K562 (cell line): Measurements from ENCODE around the gene RPTOR. TPM values are rescaled to one million over a fixed set of nuclear protein-coding genes. Genes with fewer than 3 reads are reported as not detected.

Experiments used
- ARNT ChIP-seq, 2 experiments: fragments of 450-650 bp; IDR thresholded peaks; 2 replicates each; pipeline ENCODE4 v1.6.1; 2016; ENCODE audit warnings: mild to moderate bottlenecking in 1 of 2
- CBX5 ChIP-seq: IDR thresholded peaks from 2 replicates; pipeline ENCODE4 v1.6.1; 2014; ENCODE audit warnings: low read depth, borderline replicate concordance
- CREB1 ChIP-seq, 2 experiments: sonication (generic) in 1 of 2; formaldehyde crosslinking in 1 of 2; IDR thresholded peaks; 2 replicates each; pipeline versions ENCODE4 v1.6.1 to v1.8.0; 2012 to 2022; ENCODE audit warnings: inconsistent platforms in 1 of 2, mild to moderate bottlenecking in 1 of 2, missing genetic modification reagents in 1 of 2, moderate library complexity in 1 of 2
- DIDO1 ChIP-seq: fragments of 450-650 bp; IDR thresholded peaks from 2 replicates; pipeline ENCODE4 v1.6.1; 2016; ENCODE audit warnings: low read depth, missing biosample characterization, missing genetic modification characterization
- FUS ChIP-seq: fragments of 200-400 bp; formaldehyde crosslinking; optimal IDR thresholded peaks from 2 replicates; pipeline ENCODE3; 2017; ENCODE audit warnings: low read depth, low read length
- HES1 ChIP-seq: fragments of 450-650 bp; IDR thresholded peaks from 2 replicates; pipeline ENCODE4 v1.6.1; 2016; ENCODE audit warnings: low read depth, mild to moderate bottlenecking, moderate library complexity
- HNRNPK ChIP-seq: fragments of 200-400 bp; formaldehyde crosslinking; IDR thresholded peaks from one replicate; pipeline ENCODE4 v1.6.1; 2018; ENCODE audit warnings: mild to moderate bottlenecking, low read depth, low read length; ENCODE audit not compliant: poor library complexity, severe bottlenecking
- MITF ChIP-seq: IDR thresholded peaks from 2 replicates; pipeline ENCODE4 v1.6.1; 2014; ENCODE audit warnings: antibody characterized with exemption
- MTA3 ChIP-seq: fragments of 450-650 bp; formaldehyde crosslinking; IDR thresholded peaks from 2 replicates; pipeline ENCODE4 v1.6.1; 2017; ENCODE audit warnings: mild to moderate bottlenecking, borderline replicate concordance
- NR1H2 ChIP-seq: sonication (generic); formaldehyde crosslinking; IDR thresholded peaks from 2 replicates; pipeline ENCODE4 v1.4.0; 2020; ENCODE audit warnings: mild to moderate bottlenecking, missing genetic modification reagents
- SUPT5H ChIP-seq: fragments of 450-650 bp; IDR thresholded peaks from 2 replicates; pipeline ENCODE4 v1.6.1; 2016
- TOE1 ChIP-seq, 2 experiments: fragments of 450-650 bp in 1 of 2; sonication (generic) in 1 of 2; formaldehyde crosslinking in 1 of 2; IDR thresholded peaks; 2 replicates each; pipeline versions ENCODE4 v1.7.1 to v1.8.0; 2016 to 2022; ENCODE audit warnings: borderline replicate concordance in 2 of 2, mild to moderate bottlenecking in 2 of 2, antibody characterized with exemption in 1 of 2, inconsistent platforms in 1 of 2, low read depth in 1 of 2, missing genetic modification reagents in 1 of 2, moderate library complexity in 1 of 2
- ZZZ3 ChIP-seq: fragments of 450-650 bp; IDR thresholded peaks from 2 replicates; pipeline ENCODE4 v1.6.1; 2016; ENCODE audit warnings: antibody characterized with exemption, mild to moderate bottlenecking, moderate library complexity
- polyA plus RNA-seq, 8 experiments: library from polyadenylated mRNA; depleted of rRNA in 4 of 8; stranded (reverse) in 5 of 8; unstranded in 3 of 8; fragments of >200 nt; fragmentation: Nextera tagmentation in 2 of 8; fragmentation: Illumina TruSeq in 1 of 8; extraction: Ambion mirVana in 2 of 8; extraction: Trizol in 1 of 8; gene quantifications; 2 replicates each; pipeline versions ENCODE4 v1.2.1 to v1.2.3, GENCODE V29; 2011 to 2014; ENCODE audit warnings: inconsistent platforms in 1 of 8, missing spikeins in 1 of 8
- total RNA-seq, 7 experiments: library from RNA; depleted of rRNA in 6 of 7; stranded (reverse); fragments of >200 nt in 6 of 7; fragmentation: Illumina TruSeq in 2 of 7; extraction: Trizol in 2 of 7; gene quantifications; 2 replicates each; pipeline versions ENCODE4 v1.2.1 to v1.2.3, GENCODE V29; 2011 to 2021; ENCODE audit warnings: low replicate concordance in 1 of 7
- TF ChIP-seq, protein P1 (sequence below): sonication (generic); formaldehyde crosslinking; IDR thresholded peaks from 2 replicates; pipeline ENCODE4 v1.8.1; 2023; ENCODE audit warnings: mild to moderate bottlenecking, missing genetic modification reagents
- TF ChIP-seq, protein P2 (sequence below): fragments of 450-650 bp; IDR thresholded peaks from 2 replicates; pipeline ENCODE4 v1.6.1; 2016; ENCODE audit warnings: borderline replicate concordance
- TF ChIP-seq, protein P3 (sequence below): IDR thresholded peaks from 2 replicates; pipeline ENCODE4 v1.6.1; 2016; ENCODE audit warnings: missing genetic modification characterization, missing compliant biosample characterization
- TF ChIP-seq, protein P4 (sequence below), 2 experiments: fragments of 450-650 bp in 1 of 2; sonication (generic) in 1 of 2; formaldehyde crosslinking; conservative IDR thresholded peaks; 2 replicates each; pipeline versions ENCODE4 v1.4.0 to v1.8.1; 2020 to 2022; ENCODE audit warnings: mild to moderate bottlenecking in 1 of 2, missing genetic modification reagents in 1 of 2

The RPTOR gene
- total and polyA plus RNA-seq, 9 of the 15 experiments (the other 6 are each of a cell fraction or from before 2014, with no cell fraction given) = 0.24 to 54.1 (median 10.2) TPM

DNA sequence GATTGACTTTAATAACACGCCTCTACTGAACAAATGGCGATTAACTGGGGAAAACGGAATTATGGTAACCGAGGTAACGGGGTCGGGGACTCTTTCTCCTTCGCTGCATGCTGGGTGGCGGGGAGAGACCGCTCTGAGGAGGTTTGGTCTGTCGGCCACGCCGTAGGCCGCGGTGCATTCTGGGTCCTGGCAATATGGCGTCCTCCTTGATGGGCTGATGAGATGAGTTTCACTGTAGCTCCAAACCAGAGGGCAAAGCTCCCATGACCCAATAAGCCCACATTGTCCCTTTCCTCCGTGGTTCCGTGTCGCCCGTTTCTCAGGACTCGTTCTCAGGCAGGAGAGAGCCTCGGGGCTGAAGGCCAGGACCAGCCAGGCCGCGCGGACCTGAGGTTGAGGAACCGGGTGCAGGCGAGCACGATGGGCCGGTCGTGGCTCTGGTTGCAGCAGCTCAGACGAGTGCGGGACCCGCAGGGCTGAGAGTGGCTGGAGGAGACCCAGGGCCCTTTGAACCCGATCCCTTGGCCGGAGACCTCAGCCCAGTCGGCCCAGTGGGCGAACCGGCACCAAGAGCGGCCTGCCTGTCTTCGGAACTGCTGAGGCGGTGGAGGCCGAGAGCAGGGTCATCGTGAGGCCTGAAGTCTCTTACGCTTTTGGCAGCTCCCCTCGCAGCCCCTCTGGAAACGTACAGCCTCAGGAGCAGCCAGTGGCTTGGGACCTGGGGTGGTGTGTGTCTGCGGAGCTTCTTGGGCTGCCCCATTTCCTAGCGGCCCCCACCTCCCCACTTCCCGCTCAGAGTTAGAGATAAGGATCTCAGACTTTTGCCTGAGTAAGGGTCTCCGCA lies at the start of gene RPTOR (continued):
- peak; percentile 12; the same call in 1 of the 2 replicates for TF ChIP-seq CREB1 (IDR thresholded peaks at IDR 0.05)
- TF ChIP-seq CREB1 (CRISPR knock-in tag; IDR thresholded peaks at IDR 0.05) = peak; percentile 49; the same call in 1 of the 2 replicates
- no peak for TF ChIP-seq CBX5
- no peak; the same call in 1 of the 2 replicates for TF ChIP-seq NR1H2
- peak in 1 of 2 experiments; percentile 32; a peak in 1 of 4 replicates for TF ChIP-seq ARNT (IDR thresholded peaks at IDR 0.05)
- no peak for TF ChIP-seq HES1
- no peak for TF ChIP-seq HNRNPK
- peak; percentile 83 for TF ChIP-seq TOE1 (IDR thresholded peaks at IDR 0.05; ENCODE audit: borderline replicate concordance)
- TF ChIP-seq TOE1 (CRISPR knock-in tag; IDR thresholded peaks at IDR 0.05; ENCODE audit: borderline replicate concordance, low read depth) = no peak
- peak; percentile 94 for TF ChIP-seq DIDO1 (tag)
- TF ChIP-seq SUPT5H = peak; percentile 92
- TF ChIP-seq, protein P1, sequence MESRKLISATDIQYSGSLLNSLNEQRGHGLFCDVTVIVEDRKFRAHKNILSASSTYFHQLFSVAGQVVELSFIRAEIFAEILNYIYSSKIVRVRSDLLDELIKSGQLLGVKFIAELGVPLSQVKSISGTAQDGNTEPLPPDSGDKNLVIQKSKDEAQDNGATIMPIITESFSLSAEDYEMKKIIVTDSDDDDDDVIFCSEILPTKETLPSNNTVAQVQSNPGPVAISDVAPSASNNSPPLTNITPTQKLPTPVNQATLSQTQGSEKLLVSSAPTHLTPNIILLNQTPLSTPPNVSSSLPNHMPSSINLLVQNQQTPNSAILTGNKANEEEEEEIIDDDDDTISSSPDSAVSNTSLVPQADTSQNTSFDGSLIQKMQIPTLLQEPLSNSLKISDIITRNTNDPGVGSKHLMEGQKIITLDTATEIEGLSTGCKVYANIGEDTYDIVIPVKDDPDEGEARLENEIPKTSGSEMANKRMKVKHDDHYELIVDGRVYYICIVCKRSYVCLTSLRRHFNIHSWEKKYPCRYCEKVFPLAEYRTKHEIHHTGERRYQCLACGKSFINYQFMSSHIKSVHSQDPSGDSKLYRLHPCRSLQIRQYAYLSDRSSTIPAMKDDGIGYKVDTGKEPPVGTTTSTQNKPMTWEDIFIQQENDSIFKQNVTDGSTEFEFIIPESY (CRISPR knock-in tag) = peak; percentile 73
- TF ChIP-seq, protein P2, sequence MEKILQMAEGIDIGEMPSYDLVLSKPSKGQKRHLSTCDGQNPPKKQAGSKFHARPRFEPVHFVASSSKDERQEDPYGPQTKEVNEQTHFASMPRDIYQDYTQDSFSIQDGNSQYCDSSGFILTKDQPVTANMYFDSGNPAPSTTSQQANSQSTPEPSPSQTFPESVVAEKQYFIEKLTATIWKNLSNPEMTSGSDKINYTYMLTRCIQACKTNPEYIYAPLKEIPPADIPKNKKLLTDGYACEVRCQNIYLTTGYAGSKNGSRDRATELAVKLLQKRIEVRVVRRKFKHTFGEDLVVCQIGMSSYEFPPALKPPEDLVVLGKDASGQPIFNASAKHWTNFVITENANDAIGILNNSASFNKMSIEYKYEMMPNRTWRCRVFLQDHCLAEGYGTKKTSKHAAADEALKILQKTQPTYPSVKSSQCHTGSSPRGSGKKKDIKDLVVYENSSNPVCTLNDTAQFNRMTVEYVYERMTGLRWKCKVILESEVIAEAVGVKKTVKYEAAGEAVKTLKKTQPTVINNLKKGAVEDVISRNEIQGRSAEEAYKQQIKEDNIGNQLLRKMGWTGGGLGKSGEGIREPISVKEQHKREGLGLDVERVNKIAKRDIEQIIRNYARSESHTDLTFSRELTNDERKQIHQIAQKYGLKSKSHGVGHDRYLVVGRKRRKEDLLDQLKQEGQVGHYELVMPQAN = peak; percentile 95
- TF ChIP-seq, protein P3, sequence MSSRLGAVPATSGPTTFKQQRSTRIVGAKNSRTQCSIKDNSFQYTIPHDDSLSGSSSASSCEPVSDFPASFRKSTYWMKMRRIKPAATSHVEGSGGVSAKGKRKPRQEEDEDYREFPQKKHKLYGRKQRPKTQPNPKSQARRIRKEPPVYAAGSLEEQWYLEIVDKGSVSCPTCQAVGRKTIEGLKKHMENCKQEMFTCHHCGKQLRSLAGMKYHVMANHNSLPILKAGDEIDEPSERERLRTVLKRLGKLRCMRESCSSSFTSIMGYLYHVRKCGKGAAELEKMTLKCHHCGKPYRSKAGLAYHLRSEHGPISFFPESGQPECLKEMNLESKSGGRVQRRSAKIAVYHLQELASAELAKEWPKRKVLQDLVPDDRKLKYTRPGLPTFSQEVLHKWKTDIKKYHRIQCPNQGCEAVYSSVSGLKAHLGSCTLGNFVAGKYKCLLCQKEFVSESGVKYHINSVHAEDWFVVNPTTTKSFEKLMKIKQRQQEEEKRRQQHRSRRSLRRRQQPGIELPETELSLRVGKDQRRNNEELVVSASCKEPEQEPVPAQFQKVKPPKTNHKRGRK (tag) = no peak
- peak; percentile 99 for TF ChIP-seq MTA3
- no peak for TF ChIP-seq ZZZ3
- TF ChIP-seq FUS = no peak
- TF ChIP-seq, protein P4, sequence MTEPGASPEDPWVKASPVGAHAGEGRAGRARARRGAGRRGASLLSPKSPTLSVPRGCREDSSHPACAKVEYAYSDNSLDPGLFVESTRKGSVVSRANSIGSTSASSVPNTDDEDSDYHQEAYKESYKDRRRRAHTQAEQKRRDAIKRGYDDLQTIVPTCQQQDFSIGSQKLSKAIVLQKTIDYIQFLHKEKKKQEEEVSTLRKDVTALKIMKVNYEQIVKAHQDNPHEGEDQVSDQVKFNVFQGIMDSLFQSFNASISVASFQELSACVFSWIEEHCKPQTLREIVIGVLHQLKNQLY (CRISPR knock-in tag; conservative IDR thresholded peaks at IDR 0.05) = no peak
- no peak for TF ChIP-seq MITF
